CD4-positive, alpha-beta T cell treated with Interleukin-12 subunit alpha and Interleukin-12 subunit beta, for 1 hour (primary cell): ENCODE results near the gene ASXL1.

Source experiments
- DNase-seq: peaks from one replicate; pipeline ENCODE4 v3.0.0-alpha.2; 2020

Gene ASXL1

GRCh38 chr20:32468313-32468640, 110.1 kb downstream of the ASXL1 start:
- no peak for DNase-seq

DNA sequence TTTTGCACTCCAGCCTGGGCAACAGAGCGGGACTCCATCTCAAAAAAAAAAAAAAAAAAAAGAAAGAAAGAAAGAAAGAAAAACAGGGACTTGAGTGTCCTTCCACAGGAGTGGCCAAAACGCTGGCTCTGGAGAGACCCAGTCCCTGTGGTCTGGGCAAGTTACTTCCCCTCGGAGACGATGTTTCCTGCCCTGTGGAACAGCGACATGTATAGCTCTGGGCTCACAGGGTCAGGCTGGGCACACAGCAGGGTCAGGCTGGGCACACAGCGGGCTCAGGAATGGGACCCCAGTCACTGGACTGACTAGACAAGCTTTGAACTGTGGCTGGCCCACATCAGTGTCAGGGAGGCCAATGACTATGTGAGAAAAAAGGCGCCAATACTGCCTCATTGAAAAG, 110.7 kb downstream of the ASXL1 start:
- no peak for DNase-seq

GRCh38 chr20:32470025-32470861, 112.1 kb downstream of the ASXL1 start:
- DNase-seq = peak; percentile 32

- no peak for DNase-seq
Observed at GRCh38 chr20:32470940-32471339, 112.8 kb downstream of the ASXL1 start.

- DNase-seq = no peak
Observed at GRCh38 chr20:32472581-32473207, 114.6 kb downstream of the ASXL1 start.

- no peak for DNase-seq
Observed at GRCh38 chr20:32473231-32474008, 115.3 kb downstream of the ASXL1 start.

DNA sequence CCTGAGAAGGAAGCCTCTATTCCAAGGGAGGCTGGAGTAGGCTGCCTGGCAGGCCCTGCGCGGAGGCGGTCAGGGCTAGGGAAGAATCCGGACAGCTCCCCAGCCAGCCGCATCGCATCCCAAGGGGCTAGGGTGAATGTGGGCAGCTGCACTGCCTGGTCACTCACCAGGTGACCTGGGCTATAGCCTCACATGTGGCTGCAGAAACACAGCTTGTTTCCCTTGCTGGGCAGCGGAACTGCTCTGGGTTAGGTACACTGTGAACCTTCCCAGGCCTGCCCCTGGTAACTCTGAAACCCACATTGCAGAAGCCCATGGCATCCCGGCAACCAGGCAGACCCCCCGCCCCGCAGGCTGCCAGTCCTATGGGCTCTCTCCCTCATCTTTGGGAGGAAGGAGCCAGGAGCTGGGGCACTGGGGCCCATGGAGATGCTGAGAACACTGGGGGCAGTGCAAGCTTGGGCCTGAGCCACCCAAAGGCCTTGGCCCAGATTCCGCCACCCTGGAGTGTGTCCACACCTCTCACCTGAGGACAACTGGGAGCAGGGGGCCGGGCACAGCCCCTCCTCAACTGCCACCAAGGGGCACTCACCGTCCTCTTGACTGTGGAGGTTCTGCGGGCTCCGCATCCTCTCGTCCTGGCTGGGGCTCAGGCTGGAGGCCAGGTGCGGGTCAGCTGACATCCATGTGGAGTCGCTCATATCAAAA, 116.0 kb downstream of the ASXL1 start:
- no peak for DNase-seq

DNA sequence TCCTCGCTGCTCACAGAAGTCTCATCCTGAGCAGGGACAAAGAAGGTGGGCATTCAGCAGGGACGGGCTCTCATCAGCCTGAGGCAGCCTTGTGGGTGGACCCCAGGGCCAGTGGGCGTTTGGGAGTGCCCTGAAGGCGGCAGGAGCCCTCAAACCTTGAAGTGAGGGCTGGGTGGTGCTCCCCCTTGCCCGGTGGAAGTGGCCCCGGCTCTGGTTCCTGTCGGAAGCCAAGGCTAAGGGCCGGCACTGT, 116.5 kb downstream of the ASXL1 start:
- no peak for DNase-seq

DNA sequence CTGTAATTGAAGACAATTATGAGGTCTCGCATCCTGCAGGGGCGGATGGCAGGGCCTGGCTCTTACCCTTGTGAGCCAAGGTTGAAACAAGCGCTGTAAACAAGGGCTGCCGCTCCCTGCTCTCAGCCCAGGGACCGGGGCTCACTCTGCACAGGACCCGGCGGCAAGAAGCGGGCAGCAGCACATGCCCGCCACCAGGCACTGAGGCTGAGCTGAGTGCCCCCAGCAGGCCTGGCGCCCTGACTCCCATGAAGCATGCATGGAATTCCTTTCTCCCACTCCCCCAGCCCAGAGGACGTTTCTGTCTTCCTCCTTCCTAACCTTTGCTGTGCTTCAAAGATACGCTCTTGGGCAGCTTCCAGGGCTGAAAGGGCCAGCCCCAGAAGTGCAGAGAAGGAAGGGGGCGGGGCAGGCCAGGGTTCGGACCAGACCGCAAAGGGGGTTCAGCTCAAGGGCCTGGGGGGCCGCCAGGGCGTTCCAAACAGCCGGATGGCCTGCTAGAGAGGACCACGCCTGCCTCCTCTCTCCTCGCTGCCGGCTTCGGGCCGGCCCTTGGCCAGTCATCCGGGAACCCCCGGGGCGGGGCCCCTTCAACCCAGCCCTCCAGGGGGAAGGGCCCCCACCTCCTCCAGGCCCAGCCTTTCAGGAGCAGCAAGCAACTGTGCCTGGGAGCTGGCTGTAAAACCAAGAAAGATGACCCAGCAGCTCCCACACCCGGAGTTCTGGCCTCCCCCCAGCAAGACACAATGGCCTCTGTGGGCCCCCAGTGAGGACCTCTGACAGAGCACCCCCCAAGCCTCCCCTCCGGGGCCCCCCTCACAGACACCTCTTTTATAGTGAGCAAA, 117.1 kb downstream of the ASXL1 start:
- no peak for DNase-seq

- no peak for DNase-seq
Observed at GRCh38 chr20:32476684-32477593, 118.8 kb downstream of the ASXL1 start.

GRCh38 chr20:32477594-32478512, 119.7 kb downstream of the ASXL1 start:
- no peak for DNase-seq

DNA sequence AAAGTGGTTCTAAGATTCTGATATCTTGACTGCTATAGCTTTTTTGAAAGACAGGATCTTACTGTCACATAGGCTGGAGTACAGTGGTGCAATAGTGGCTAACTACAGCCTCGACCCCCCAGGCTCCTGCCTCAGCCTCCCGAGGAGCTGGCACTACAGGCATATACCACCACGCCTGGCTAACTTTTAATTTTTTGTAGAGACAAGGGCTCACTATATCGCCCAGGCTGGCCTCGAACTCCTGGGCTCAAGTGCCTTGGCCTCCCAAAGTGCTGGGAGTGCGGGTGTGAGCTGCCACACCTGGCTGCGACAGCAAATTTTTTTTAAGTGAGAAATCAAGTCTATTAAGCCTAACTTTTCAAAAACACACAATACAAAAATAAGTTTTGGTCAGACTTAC, 120.4 kb downstream of the ASXL1 start:
- no peak for DNase-seq

DNA sequence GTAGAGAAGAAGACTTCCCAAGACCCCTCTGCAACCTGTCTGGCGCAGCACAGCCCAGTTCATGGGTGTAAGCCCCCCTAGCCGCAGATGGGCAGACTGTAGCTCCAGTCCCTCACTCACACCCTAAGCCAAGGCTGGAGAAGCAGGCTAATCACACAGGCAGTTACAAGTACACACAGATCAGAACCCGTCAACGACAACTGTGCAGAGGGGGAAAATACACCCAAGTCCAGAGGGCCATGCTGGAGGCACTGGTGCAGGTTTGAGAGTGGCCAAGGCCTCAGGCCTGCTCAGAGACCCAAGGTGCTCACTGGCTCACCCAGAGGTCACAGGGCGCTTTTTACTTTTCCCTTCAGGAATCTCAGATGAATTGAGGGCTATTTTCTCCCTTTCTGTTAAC, 120.9 kb downstream of the ASXL1 start:
- no peak for DNase-seq

- DNase-seq = no peak
Observed at GRCh38 chr20:32479697-32480171, 121.6 kb downstream of the ASXL1 start.

DNA sequence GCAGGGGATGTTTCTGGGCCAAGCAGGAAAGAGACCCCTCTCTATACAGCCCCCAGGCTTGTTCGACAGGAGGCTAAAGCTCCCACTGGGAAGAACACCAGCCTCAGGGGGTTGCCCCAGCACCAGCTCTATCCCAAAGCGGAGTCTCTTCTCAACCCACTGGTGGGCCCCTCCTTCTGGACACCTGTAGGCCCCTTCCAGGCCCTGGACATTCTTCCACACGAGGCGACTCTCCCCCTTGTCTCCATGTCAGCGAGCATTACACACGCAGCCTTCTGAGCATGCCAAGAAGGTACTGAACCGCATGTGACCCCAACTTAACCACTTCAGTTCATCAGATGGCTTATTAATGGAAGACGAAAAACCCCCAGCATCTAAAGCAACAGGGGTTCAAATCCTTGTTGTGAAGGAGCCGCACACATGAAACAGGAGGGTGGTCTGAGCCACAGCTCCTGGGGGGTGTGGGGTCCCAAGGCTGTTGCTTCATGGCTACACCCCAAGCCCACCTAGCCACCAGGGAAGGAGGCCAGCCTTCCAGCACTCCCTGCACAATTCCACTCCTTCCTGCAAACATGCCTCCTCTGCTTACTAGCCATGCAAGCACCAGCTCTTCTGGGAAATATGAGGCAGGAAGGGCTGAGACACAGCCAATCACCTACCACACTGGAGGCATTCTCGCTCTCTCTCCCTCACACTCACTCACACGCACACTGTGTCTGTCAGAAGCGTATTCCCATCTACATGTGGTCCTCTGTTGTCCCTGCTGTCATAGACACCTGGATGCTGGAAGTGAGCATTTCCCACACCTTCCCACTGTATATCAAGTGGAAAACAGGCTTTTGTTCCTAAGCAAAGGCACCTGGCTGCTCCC, 122.5 kb downstream of the ASXL1 start:
- no peak for DNase-seq

DNA sequence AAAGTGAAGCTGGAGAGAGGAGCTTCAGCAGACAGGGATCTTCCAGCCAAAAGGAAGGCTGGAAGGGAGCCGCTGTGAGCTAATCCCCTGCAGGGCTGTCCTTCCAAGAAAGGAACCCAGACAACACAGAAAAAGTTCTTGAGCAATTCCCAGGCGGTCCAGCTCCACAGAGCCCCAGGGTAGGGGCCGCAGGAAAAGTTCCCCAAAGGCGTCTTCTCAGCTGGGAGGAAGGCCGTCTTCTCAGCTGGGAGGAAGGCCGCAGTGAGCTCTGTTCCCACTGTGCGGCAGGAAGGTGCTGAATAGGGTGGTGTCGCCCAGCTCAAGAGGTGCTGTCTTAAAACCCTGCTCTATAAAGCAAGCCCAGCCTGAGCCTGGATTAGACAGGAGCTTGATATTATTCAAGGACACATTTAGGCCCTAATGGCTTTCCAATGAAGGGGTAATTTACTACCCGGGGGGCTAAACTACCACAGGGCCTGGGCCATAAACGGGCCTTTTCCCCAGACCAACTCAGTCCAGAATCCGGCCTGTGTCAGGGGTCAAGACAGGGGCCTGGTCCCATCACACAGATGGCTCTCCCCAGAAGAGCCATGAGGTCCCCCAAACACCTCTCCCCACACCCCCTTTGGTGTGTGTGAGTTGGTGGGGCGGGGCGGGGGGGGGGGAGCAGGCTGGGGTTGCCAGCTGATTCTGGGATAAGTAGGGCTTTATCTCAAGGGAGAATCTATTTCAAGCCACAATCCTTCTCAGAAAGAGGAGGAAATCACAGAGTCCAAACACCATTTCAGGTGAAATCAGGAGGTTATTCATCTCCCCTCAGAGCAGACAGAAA, 123.4 kb downstream of the ASXL1 start:
- no peak for DNase-seq

DNA sequence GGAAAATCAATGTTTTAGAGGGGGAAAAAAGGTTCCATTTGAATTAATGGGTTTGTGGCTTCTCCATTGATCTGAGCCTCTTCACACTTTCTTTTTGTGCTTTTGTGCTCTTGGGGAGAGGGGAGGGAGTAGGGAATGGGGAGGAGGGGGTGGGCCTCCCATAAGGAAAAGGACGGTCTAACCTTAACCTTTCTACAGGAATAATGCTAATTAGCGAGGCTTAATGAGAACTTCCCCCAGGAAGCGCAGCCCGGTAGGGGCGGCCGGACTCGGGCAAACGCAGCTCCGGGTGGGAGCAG, 124.0 kb downstream of the ASXL1 start:
- DNase-seq = no peak
